OCI-LY7 (cell line): Measurements from ENCODE around the gene KRT12.

Experiments
- CTCF ChIP-seq: fragments of 200-600 bp; sonication (generic); conservative IDR thresholded peaks from 2 replicates; pipeline ENCODE4 v1.5.1; 2014; ENCODE audit warnings: mild to moderate bottlenecking, antibody characterized with exemption, low read length, moderate library complexity, mixed read lengths
- EZH2phosphoT487 ChIP-seq: fragments of 200-600 bp; sonication (generic); IDR thresholded peaks from 2 replicates; pipeline ENCODE4 v1.6.1; 2018; ENCODE audit warnings: low read depth, borderline replicate concordance, mild to moderate bottlenecking, mixed run types, antibody characterized with exemption, low read length, moderate library complexity, mixed read lengths

- TF ChIP-seq CTCF (no peak), EZH2phosphoT487 (no peak)
Observed at GRCh38 chr17:40841246-40841645, 25.8 kb downstream of the KRT12 start.
